Epithelial cell of prostate (primary cell): ENCODE results near the gene RNF227.
"Not testable (repeated sequence)": the region's sequence is repeated elsewhere in the genome, so short reads cannot be mapped to it uniquely, and the experiment has no call there.

ENCODE experiments used
- DNase-seq: peaks from one replicate; pipeline ENCODE4 v3.0.0-alpha.2; 2011; ENCODE audit warnings: low read depth, low spot score
- H3K27ac ChIP-seq: fragments of 450-650 bp; 2 replicates; pipeline ENCODE4 v1.5.1; 2017; ENCODE audit warnings: mild to moderate bottlenecking

Gene RNF227

DNA sequence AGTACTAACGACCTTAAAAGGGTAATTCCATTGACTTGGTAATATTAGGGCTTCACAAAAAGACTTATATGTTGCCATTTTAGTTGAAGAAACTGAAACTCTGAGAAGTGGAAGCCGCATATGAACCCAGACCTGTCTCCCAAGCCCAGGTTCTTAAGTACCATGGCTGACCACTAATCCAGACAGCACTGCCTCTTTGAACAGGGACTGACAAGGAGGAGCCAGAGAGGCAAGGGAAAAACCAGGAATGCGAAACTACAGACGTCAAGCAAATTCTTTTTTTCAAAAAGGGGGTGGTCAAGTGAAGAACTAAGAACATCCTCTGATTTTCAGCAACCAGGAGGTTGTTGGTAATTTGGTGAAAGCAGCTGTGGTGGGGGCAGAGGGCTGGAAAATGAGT, 43.0 kb downstream of the RNF227 start:
- no peak overlapping the region for H3K27ac ChIP-seq
- no peak for DNase-seq

DNA sequence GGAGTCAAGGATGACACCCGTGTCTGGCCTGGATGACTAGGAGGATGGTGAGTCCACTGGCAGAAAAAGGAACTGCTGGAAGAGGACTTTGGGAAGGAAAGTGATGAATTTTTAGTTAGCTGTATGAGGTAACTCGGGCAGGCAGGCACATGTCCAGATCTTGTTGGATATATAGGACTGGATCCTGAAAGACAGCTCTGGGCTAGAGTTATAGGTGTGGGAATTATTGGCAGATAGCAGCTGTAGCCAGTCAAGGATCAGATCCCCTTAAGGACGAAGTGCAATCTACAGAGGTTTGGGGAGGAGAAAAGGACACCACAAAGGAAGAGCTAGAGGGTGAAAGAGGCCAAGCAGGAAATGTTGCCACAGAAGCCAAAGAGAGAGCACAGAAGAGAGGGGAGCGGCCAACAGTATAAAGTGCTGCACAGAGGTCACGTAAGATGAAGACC, 48.2 kb downstream of the RNF227 start:
- H3K27ac ChIP-seq: peak overlapping the region; percentile 46
- DNase-seq: no peak

GRCh38 chr17:7864995-7865650, 51.0 kb downstream of the RNF227 start:
- H3K27ac ChIP-seq: no peak overlapping the region
- DNase-seq: no peak

DNA sequence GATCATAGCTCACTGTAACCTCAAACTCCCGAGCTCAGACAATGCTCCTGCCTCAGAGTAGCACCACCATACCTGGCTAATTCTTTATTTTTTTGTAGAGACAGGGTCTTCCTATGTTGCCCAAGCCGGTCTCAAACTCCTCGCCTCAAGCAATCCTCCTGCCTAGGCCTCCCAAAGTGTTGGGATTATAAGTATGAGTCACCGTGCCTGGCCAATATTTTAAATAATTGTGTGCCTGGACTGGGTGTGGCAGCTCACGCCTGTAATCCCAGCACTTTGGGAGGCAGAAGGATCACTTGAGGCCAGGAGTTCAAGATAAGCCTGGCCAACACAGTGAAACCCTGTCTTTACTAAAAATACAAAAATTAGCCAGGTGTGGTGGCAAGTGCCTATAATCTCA, 51.7 kb downstream of the RNF227 start:
- not testable (repeated sequence) for DNase-seq, H3K27ac ChIP-seq
